ENCODE results near the gene UBE2J2.

Gene UBE2J2

DNA sequence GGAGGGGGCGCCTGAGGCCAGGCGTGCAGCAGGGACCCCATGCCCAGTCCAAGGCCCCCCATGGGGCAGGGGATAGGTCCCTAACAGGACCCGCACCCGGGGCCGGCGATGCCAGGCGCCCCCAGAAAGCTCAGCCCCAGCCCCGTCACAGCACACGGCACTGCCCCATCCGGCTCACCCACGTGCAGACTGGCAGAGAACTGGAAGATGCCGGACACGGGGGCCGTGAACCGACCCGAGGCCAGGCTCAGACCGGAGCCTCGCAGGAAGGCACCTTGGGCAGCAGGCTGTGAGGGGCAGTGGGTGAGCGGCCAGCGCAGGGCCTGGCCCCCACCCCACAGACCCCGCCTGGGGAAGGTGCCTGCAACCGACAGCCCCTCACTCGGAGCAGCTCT lies 30.4 kb downstream of the UBE2J2 start:
- Histone ChIP-seq H3K9me2 (replicated peaks; ENCODE audit: control insufficient read depth, low read length) (no peaks in the 10 kb centered on the region), H3K4me2 (ENCODE audit: low read length) (no peak overlapping the region), H3K79me2 (ENCODE audit: control insufficient read depth, low read length) (no peaks in the 10 kb centered on the region), H3K27me3 (ENCODE audit: control insufficient read depth, low read length) (peaks cover 3% of the 10 kb centered on the region; the same call in 1 of the 2 replicates), H4K20me1 (ENCODE audit: control insufficient read depth, insufficient read depth, low read depth, low read length) (no peaks in the 10 kb centered on the region), H3K36me3 (ENCODE audit: control insufficient read depth, low read length) (no peaks in the 10 kb centered on the region), H3F3A (ENCODE audit: control insufficient read depth, insufficient read depth) (no peaks in the 10 kb centered on the region), H3K4me3 (ENCODE audit: low read length) (no peak overlapping the region), H3K27ac (ENCODE audit: low read depth, low read length) (no peak overlapping the region), H3K4me1 (ENCODE audit: control insufficient read depth, low read length) (no peaks in the 10 kb centered on the region), H3K9me3 (ENCODE audit: control insufficient read depth, insufficient read depth, low read length) (no peaks in the 10 kb centered on the region)
- TF ChIP-seq, protein P1, sequence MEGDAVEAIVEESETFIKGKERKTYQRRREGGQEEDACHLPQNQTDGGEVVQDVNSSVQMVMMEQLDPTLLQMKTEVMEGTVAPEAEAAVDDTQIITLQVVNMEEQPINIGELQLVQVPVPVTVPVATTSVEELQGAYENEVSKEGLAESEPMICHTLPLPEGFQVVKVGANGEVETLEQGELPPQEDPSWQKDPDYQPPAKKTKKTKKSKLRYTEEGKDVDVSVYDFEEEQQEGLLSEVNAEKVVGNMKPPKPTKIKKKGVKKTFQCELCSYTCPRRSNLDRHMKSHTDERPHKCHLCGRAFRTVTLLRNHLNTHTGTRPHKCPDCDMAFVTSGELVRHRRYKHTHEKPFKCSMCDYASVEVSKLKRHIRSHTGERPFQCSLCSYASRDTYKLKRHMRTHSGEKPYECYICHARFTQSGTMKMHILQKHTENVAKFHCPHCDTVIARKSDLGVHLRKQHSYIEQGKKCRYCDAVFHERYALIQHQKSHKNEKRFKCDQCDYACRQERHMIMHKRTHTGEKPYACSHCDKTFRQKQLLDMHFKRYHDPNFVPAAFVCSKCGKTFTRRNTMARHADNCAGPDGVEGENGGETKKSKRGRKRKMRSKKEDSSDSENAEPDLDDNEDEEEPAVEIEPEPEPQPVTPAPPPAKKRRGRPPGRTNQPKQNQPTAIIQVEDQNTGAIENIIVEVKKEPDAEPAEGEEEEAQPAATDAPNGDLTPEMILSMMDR (IDR thresholded peaks at IDR 0.05; ENCODE audit: low read depth, low read length, poor library complexity, severe bottlenecking), result no peak
- no peak for TF ChIP-seq EZH2phosphoT487 (IDR thresholded peaks at IDR 0.05; ENCODE audit: borderline replicate concordance, low read length)

DNA sequence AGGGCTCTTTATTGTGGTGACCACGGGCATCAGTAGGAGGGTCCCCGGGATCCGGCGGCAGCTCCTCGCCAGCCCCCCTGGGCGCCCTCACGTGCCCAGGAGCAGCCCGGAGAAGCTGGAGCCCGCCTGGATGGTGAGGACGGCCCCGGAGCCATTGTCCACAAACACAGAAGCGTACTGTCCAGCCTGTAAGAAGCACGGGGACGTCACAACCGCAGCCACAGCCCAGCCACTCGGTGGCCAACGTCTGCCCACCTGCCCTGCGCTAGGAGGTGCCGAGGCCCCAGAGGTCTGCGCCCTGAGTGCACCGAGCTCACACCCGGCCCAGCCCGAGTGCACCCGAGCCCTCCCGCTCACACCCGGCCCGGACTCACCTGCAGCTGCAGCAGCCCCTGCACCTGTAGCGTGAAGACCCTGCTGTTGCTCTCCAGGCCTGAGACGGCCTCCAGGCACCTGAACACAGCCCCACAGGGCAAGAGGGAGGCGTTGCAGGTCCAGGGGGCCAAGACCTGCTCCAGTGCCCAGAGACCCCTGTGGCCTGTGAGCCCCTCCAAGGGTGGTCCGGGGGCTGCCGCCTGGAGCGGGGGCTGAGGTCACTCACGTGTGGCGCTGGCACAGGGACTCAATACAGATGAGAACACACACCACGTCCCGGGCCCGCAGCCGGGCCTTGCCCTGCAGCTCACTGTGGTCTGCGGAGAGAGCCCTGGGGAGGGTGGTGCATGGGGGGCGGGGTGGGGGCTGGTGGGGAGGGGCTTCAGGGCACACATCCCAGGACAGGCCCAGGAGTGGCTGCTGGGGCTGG lies 31.0 kb downstream of the UBE2J2 start:
- no peaks in the 10 kb centered on the region for H3K9me2 ChIP-seq (replicated peaks; ENCODE audit: control insufficient read depth, low read length)
- no peaks in the 10 kb centered on the region for H4K20me1 ChIP-seq (ENCODE audit: control insufficient read depth, insufficient read depth, low read depth, low read length)
- no peaks in the 10 kb centered on the region for H3K9me3 ChIP-seq (ENCODE audit: control insufficient read depth, insufficient read depth, low read length)
- H3K27me3 ChIP-seq (ENCODE audit: control insufficient read depth, low read length), result peaks cover 6% of the 10 kb centered on the region
- H3F3A ChIP-seq (ENCODE audit: control insufficient read depth, insufficient read depth), result no peaks in the 10 kb centered on the region
- no peak overlapping the region for H3K27ac ChIP-seq (ENCODE audit: low read depth, low read length)
- no peak overlapping the region for H3K4me2 ChIP-seq (ENCODE audit: low read length)
- H3K4me3 ChIP-seq (ENCODE audit: low read length), result no peak overlapping the region
- H3K4me1 ChIP-seq (ENCODE audit: control insufficient read depth, low read length), result peaks cover 4% of the 10 kb centered on the region; the same call in 1 of the 2 replicates
- no peaks in the 10 kb centered on the region for H3K36me3 ChIP-seq (ENCODE audit: control insufficient read depth, low read length)
- H3K79me2 ChIP-seq (ENCODE audit: control insufficient read depth, low read length), result no peaks in the 10 kb centered on the region
- no peak for TF ChIP-seq EZH2phosphoT487 (IDR thresholded peaks at IDR 0.05; ENCODE audit: borderline replicate concordance, low read length)
- TF ChIP-seq, protein P1 (IDR thresholded peaks at IDR 0.05; ENCODE audit: low read depth, low read length, poor library complexity, severe bottlenecking), result no peak

DNA sequence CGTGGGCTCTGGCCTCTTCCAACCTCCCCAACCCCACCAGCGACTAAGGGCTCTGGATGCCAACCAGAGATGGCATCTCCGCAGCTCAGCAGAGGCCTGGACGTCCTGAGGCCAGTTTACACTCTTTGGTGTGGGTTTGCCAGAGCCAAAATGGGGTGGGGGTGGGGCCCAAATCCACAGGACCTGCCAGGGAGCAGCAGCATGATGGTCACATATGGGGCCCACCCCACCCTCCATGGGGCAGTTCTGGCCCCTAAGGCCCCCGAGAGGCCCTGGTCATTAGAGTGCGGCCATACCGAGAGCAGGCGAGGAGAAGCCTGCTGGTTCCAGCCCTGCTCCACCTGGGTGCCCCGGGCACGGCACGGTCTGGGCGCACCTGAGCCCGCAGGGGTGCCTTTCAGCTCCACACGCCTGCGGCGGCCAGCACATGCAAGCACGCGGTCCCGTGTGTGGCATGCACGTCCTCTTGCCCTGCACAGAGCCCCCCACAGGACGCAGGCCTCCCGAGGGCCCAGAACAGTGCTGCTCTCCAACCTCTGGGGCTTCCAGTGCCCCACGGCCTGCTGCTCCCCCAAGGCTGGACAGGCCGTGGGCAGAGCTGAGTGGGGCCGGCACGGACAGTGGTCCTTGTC lies 31.9 kb downstream of the UBE2J2 start:
- H3K9me3 ChIP-seq (ENCODE audit: control insufficient read depth, insufficient read depth, low read length), result no peaks in the 10 kb centered on the region
- H3K36me3 ChIP-seq (ENCODE audit: control insufficient read depth, low read length), result no peaks in the 10 kb centered on the region
- H3K4me2 ChIP-seq (ENCODE audit: low read length), result no peak overlapping the region
- no peak overlapping the region for H3K4me3 ChIP-seq (ENCODE audit: low read length)
- H3K4me1 ChIP-seq (ENCODE audit: control insufficient read depth, low read length), result peaks cover 4% of the 10 kb centered on the region; the same call in 1 of the 2 replicates
- H3F3A ChIP-seq (ENCODE audit: control insufficient read depth, insufficient read depth), result no peaks in the 10 kb centered on the region
- TF ChIP-seq EZH2phosphoT487 (IDR thresholded peaks at IDR 0.05; ENCODE audit: borderline replicate concordance, low read length), result no peak
- TF ChIP-seq, protein P1 (IDR thresholded peaks at IDR 0.05; ENCODE audit: low read depth, low read length, poor library complexity, severe bottlenecking), result no peak
- peaks cover 11% of the 10 kb centered on the region for H3K27me3 ChIP-seq (ENCODE audit: control insufficient read depth, low read length)
- no peaks in the 10 kb centered on the region for H3K79me2 ChIP-seq (ENCODE audit: control insufficient read depth, low read length)
- no peaks in the 10 kb centered on the region for H4K20me1 ChIP-seq (ENCODE audit: control insufficient read depth, insufficient read depth, low read depth, low read length)
- no peak overlapping the region for H3K27ac ChIP-seq (ENCODE audit: low read depth, low read length)
- H3K9me2 ChIP-seq (replicated peaks; ENCODE audit: control insufficient read depth, low read length), result no peaks in the 10 kb centered on the region
